Stomach (tissue), 4 donors: ENCODE measurements around the gene PRRC2C.

Experiments used
- CTCF ChIP-seq, 7 experiments: fragments of 450-650 bp in 4 of 7; fragments of 200-600 bp in 3 of 7; sonication (generic) in 3 of 7; IDR thresholded peaks; one replicate each; pipeline ENCODE4 v1.5.1; 2016 to 2019; ENCODE audit warnings: antibody characterized with exemption in 7 of 7, control low read depth in 2 of 7, mild to moderate bottlenecking in 1 of 7
- POLR2A ChIP-seq, 4 donors: fragments of 450-650 bp; IDR thresholded peaks; one replicate each; pipeline ENCODE4 v1.6.1; 2016; ENCODE audit warnings: antibody characterized with exemption in 4 of 4, control low read depth in 2 of 4, mild to moderate bottlenecking in 1 of 4, moderate library complexity in 1 of 4
- POLR2AphosphoS5 ChIP-seq, 3 donors: sonication (generic); formaldehyde crosslinking; IDR thresholded peaks; one replicate each; pipeline ENCODE4 v1.6.1; 2016; ENCODE audit warnings: antibody characterized with exemption in 3 of 3

GRCh38 chr1:171509191-171509590 is 23.9 kb downstream of the PRRC2C start:
- no peak for TF ChIP-seq CTCF (IDR thresholded peaks at IDR 0.05)
- TF ChIP-seq POLR2AphosphoS5 (IDR thresholded peaks at IDR 0.05): no peak
- TF ChIP-seq POLR2A (IDR thresholded peaks at IDR 0.05): no peak
